ENCODE results near the gene FCRLB. TPM values are rescaled to one million over a fixed set of nuclear protein-coding genes. Genes with fewer than 3 reads are reported as not detected.

The FCRLB gene
- total and polyA plus RNA-seq, 2 of the 13 experiments (the other 11 are each of a cell fraction or from before 2014, with no cell fraction given), result 0.08 to 0.11 TPM

DNA sequence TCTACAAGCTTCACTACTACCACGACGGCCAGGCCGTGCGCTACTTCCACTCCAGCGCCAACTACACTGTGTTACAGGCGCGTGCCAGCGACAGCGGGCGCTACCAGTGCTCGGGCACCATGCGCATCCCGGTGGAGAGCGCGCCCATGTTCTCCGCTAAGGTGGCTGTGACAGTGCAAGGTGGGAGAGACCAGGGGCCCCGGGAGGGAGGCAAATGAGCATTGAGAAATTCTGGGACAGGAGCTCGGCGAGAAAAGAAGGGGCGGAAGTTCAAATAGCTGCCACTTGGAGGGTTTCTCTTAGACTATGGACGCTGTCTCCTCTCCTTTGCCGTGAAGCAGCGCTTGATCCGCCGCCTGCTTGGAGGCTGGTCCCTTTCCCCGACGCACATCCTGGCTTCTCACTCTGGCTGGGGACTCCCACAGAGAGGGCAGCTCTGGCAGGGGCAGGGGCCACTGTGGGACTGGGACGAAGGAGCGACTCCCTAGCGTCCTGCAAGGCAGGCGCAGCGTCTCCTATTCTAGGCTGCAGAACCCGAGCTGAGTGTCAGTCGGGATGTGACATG is 4.6 kb downstream of the FCRLB start:
- WGBS (ENCODE audit: low lambda C conversion rate), result 5% methylated on average over 19 of the region's 34 CpGs
- DNase-seq (ENCODE audit: low spot score) (peak; percentile 23), FAIRE-seq (no peak), ATAC-seq (peak; percentile 70)
- Histone ChIP-seq H3K9me3 (ENCODE audit: low read length) (no peaks in the 10 kb centered on the region), H3K4me1 (ENCODE audit: insufficient read depth, low read length) (peaks cover 19% of the 10 kb centered on the region), H3K4me3 (replicated peaks in 1 of 3; ENCODE audit: insufficient read depth in 1 of 3, low read depth in 2 of 3, low read length in 3 of 3) (peak overlapping the region; percentile 62 to 84 (median 69)), H3K36me3 (replicated peaks in 1 of 2; ENCODE audit: control insufficient read depth in 1 of 2, insufficient read depth in 2 of 2, low read length in 2 of 2) (no peaks in the 10 kb centered on the region), H4K20me1 (ENCODE audit: insufficient read depth, low read length) (no peaks in the 10 kb centered on the region), H3K9ac (ENCODE audit: insufficient read depth, low read depth, low read length) (peak overlapping the region; percentile 56; the same call in 1 of the 2 replicates), H3K79me2 (ENCODE audit: insufficient read depth, low read length) (no peaks in the 10 kb centered on the region), H3K4me2 (ENCODE audit: low read depth, low read length) (peak overlapping the region; percentile 97), H3K27me3 (ENCODE audit: control insufficient read depth in 1 of 2, insufficient read depth in 2 of 2, low read length in 2 of 2) (peaks cover 3 to 45% of the 10 kb centered on the region in 2 experiments; a peak in 4 of 5 replicates), H3K27ac (ENCODE audit: extremely low read length, insufficient read depth, low read length) (no peak overlapping the region), H2AFZ (ENCODE audit: low read length) (peak overlapping the region; percentile 35)
- BruUV-seq (replicated peaks), result no TSS peak
- intact Hi-C loops (cut with micrococcal nuclease; ENCODE audit: unreplicated experiment) (no loop called here), in situ Hi-C loops (cut with HindIII; ENCODE audit: extremely low pct_ligation_motif_present, low pct_unique_long_range_greater_than_20kb) (no loop called here)
- CTCF ChIA-PET (ENCODE audit: low intra/inter-chr PET ratio, low total read pairs), result no interaction called here
- POLR2A ChIA-PET, result interaction anchor here (0.7 to 2.5 kb wide), 5 partner anchors 10 to 114 kb away, joined by 3 to 15 read pairs (median 3); partner anchors contain the start of gene DUSP12
- TF ChIP-seq, protein P1, sequence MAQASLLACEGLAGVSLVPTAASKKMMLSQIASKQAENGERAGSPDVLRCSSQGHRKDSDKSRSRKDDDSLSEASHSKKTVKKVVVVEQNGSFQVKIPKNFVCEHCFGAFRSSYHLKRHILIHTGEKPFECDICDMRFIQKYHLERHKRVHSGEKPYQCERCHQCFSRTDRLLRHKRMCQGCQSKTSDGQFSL (CRISPR knock-in tag; IDR thresholded peaks at IDR 0.05), result 0 out of 2 replicates have a peak, but pooled peaks have one; percentile 46
- TF ChIP-seq ZNF777 (CRISPR knock-in tag; IDR thresholded peaks at IDR 0.05), result peak; percentile 89
- TF ChIP-seq ZFX (CRISPR knock-in tag; IDR thresholded peaks at IDR 0.05; ENCODE audit: low read depth), result peak; percentile 13
- no peak for TF ChIP-seq ATF7-NPFF (CRISPR knock-in tag; IDR thresholded peaks at IDR 0.05; ENCODE audit: low read depth)
- 0 out of 2 replicates have a peak, but pooled peaks have one; percentile 44 for TF ChIP-seq HOXA3 (CRISPR knock-in tag; IDR thresholded peaks at IDR 0.05)
- TF ChIP-seq ZNF713 (CRISPR knock-in tag; IDR thresholded peaks at IDR 0.05), result no peak
- TF ChIP-seq, protein P2, sequence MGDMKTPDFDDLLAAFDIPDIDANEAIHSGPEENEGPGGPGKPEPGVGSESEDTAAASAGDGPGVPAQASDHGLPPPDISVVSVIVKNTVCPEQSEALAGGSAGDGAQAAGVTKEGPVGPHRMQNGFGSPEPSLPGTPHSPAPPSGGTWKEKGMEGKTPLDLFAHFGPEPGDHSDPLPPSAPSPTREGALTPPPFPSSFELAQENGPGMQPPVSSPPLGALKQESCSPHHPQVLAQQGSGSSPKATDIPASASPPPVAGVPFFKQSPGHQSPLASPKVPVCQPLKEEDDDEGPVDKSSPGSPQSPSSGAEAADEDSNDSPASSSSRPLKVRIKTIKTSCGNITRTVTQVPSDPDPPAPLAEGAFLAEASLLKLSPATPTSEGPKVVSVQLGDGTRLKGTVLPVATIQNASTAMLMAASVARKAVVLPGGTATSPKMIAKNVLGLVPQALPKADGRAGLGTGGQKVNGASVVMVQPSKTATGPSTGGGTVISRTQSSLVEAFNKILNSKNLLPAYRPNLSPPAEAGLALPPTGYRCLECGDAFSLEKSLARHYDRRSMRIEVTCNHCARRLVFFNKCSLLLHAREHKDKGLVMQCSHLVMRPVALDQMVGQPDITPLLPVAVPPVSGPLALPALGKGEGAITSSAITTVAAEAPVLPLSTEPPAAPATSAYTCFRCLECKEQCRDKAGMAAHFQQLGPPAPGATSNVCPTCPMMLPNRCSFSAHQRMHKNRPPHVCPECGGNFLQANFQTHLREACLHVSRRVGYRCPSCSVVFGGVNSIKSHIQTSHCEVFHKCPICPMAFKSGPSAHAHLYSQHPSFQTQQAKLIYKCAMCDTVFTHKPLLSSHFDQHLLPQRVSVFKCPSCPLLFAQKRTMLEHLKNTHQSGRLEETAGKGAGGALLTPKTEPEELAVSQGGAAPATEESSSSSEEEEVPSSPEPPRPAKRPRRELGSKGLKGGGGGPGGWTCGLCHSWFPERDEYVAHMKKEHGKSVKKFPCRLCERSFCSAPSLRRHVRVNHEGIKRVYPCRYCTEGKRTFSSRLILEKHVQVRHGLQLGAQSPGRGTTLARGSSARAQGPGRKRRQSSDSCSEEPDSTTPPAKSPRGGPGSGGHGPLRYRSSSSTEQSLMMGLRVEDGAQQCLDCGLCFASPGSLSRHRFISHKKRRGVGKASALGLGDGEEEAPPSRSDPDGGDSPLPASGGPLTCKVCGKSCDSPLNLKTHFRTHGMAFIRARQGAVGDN (CRISPR knock-in tag; IDR thresholded peaks at IDR 0.05), result peak; percentile 28; the same call in 1 of the 2 replicates
- TF ChIP-seq, protein P3, sequence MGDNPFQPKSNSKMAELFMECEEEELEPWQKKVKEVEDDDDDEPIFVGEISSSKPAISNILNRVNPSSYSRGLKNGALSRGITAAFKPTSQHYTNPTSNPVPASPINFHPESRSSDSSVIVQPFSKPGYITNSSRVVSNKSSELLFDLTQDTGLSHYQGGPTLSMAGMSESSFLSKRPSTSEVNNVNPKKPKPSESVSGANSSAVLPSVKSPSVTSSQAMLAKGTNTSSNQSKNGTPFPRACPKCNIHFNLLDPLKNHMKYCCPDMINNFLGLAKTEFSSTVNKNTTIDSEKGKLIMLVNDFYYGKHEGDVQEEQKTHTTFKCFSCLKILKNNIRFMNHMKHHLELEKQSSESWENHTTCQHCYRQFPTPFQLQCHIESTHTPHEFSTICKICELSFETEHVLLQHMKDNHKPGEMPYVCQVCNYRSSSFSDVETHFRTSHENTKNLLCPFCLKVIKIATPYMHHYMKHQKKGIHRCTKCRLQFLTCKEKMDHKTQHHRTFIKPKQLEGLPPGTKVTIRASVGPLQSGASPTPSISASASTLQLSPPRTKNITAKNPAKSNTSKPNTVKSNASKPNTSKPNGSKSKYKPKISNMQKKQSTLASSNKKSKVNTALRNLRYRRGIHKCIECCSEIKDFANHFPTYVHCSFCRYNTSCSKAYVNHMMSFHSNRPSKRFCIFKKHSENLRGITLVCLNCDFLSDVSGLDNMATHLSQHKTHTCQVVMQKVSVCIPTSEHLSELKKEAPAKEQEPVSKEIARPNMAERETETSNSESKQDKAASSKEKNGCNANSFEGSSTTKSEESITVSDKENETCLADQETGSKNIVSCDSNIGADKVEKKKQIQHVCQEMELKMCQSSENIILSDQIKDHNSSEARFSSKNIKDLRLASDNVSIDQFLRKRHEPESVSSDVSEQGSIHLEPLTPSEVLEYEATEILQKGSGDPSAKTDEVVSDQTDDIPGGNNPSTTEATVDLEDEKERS (CRISPR knock-in tag; IDR thresholded peaks at IDR 0.05), result no peak
- no peak for TF ChIP-seq ZNF44 (CRISPR knock-in tag; IDR thresholded peaks at IDR 0.05)
- peak; percentile 55; the same call in 1 of the 2 replicates for TF ChIP-seq KAT7 (CRISPR knock-in tag; IDR thresholded peaks at IDR 0.05; ENCODE audit: borderline replicate concordance)
- TF ChIP-seq, protein P4, sequence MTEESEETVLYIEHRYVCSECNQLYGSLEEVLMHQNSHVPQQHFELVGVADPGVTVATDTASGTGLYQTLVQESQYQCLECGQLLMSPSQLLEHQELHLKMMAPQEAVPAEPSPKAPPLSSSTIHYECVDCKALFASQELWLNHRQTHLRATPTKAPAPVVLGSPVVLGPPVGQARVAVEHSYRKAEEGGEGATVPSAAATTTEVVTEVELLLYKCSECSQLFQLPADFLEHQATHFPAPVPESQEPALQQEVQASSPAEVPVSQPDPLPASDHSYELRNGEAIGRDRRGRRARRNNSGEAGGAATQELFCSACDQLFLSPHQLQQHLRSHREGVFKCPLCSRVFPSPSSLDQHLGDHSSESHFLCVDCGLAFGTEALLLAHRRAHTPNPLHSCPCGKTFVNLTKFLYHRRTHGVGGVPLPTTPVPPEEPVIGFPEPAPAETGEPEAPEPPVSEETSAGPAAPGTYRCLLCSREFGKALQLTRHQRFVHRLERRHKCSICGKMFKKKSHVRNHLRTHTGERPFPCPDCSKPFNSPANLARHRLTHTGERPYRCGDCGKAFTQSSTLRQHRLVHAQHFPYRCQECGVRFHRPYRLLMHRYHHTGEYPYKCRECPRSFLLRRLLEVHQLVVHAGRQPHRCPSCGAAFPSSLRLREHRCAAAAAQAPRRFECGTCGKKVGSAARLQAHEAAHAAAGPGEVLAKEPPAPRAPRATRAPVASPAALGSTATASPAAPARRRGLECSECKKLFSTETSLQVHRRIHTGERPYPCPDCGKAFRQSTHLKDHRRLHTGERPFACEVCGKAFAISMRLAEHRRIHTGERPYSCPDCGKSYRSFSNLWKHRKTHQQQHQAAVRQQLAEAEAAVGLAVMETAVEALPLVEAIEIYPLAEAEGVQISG (CRISPR knock-in tag; IDR thresholded peaks at IDR 0.05), result peak; percentile 26; the same call in 1 of the 2 replicates
- no peak for TF ChIP-seq KLF16 (CRISPR knock-in tag; IDR thresholded peaks at IDR 0.05)
- TF ChIP-seq MEIS1 (CRISPR knock-in tag; IDR thresholded peaks at IDR 0.05; ENCODE audit: borderline replicate concordance), result 0 out of 2 replicates have a peak, but pooled peaks have one; percentile 65

Data from HepG2 (cell line).